ENCODE data around the gene FANCG.

FANCG gene

GRCh38 chr9:35103660-35104191 is 24.0 kb upstream of the FANCG start:
- DNase-seq (ENCODE audit: low read depth), result no peak

- DNase-seq (ENCODE audit: low read depth), result peak; percentile 98
These were observed 23.3 kb upstream of the FANCG start, which contains the start of gene STOML2 for GRCh38 chr9:35102769-35103659. Gene STOML2, minus strand, starts transcription at chr9:35103131. Its CDS starts 37 bp downstream, at chr9:35103094.

GRCh38 chr9:35102465-35102768 is 22.7 kb upstream of the FANCG start:
- peak; percentile 51 for DNase-seq (ENCODE audit: low read depth)

GRCh38 chr9:35097573-35097972 is 17.8 kb upstream of the FANCG start:
- DNase-seq (ENCODE audit: low read depth), result no peak

GRCh38 chr9:35096035-35096849 is 16.5 kb upstream of the FANCG start, which contains the start of gene PIGO:
Gene PIGO, minus strand, starts transcription at chr9:35096591. Its CDS starts 1,026 bp downstream, at chr9:35095565.
- DNase-seq (ENCODE audit: low read depth), result peak; percentile 86

GRCh38 chr9:35091536-35091935 is 11.8 kb upstream of the FANCG start:
- no peak for DNase-seq (ENCODE audit: low read depth)

GRCh38 chr9:35089434-35089833 is 9.7 kb upstream of the FANCG start:
- DNase-seq (ENCODE audit: low read depth), result no peak

- no peak for DNase-seq (ENCODE audit: low read depth)
These were observed 5.3 kb upstream of the FANCG start for GRCh38 chr9:35085078-35085477.

GRCh38 chr9:35079041-35079425 is 709 bp downstream of the FANCG start:
- DNase-seq (ENCODE audit: low read depth), result peak; percentile 36

- DNase-seq (ENCODE audit: low read depth), result no peak
These were observed 1.7 kb downstream of the FANCG start for GRCh38 chr9:35078066-35078465.

GRCh38 chr9:35076848-35077247 is 2.9 kb downstream of the FANCG start:
- no peak for DNase-seq (ENCODE audit: low read depth)

- DNase-seq (ENCODE audit: low read depth), result no peak
These were observed 4.4 kb downstream of the FANCG start for GRCh38 chr9:35075358-35075757.

GRCh38 chr9:35074791-35075190 is 5.0 kb downstream of the FANCG start:
- DNase-seq (ENCODE audit: low read depth), result no peak

GRCh38 chr9:35074141-35074540 is 5.6 kb downstream of the FANCG start:
- no peak for DNase-seq (ENCODE audit: low read depth)

- DNase-seq (ENCODE audit: low read depth), result peak; percentile 29
These were observed 6.5 kb downstream of the FANCG start for GRCh38 chr9:35073279-35073612.

- DNase-seq (ENCODE audit: low read depth), result peak; percentile 100
These were observed 7.1 kb downstream of the FANCG start, which contains the start of gene VCP for GRCh38 chr9:35072461-35073278. Gene VCP, minus strand, starts transcription at chr9:35072625. Its CDS starts 272 bp downstream, at chr9:35072353.

GRCh38 chr9:35071814-35072460 is 7.8 kb downstream of the FANCG start:
- peak; percentile 95 for DNase-seq (ENCODE audit: low read depth)

- peak; percentile 61 for DNase-seq (ENCODE audit: low read depth)
These were observed 8.6 kb downstream of the FANCG start for GRCh38 chr9:35070823-35071813.

GRCh38 chr9:35069020-35069419 is 10.7 kb downstream of the FANCG start:
- DNase-seq (ENCODE audit: low read depth), result no peak

- no peak for DNase-seq (ENCODE audit: low read depth)
These were observed 12.7 kb downstream of the FANCG start for GRCh38 chr9:35067056-35067455.
